ENCODE data around the gene GLIPR1L2. TPM values are rescaled to one million over a fixed set of nuclear protein-coding genes. Genes with fewer than 3 reads are reported as not detected.

GLIPR1L2 gene
- total and polyA plus RNA-seq, 2 of the 8 experiments (the other 6 are each of a cell fraction or from before 2014, with no cell fraction given), result 0.09 TPM; not detected in 1

GRCh38 chr12:75439930-75440329 is 49.0 kb downstream of the GLIPR1L2 start:
- no peak overlapping the region for H3K56ac ChIP-seq (replicated peaks; ENCODE audit: insufficient read length, low read depth, low read length)
- POLR2A ChIA-PET (ENCODE audit: partially characterized antibody), result no interaction called here
- H3K18ac ChIP-seq (ENCODE audit: extremely low read depth, low read length), result no peak overlapping the region
- no peaks in the 10 kb centered on the region for H4K20me1 ChIP-seq (replicated peaks in 1 of 2; ENCODE audit: control insufficient read depth in 1 of 2, insufficient read depth in 2 of 2, low read length in 2 of 2)
- H3K4ac ChIP-seq (replicated peaks; ENCODE audit: insufficient read length, low read depth, low read length), result no peak overlapping the region
- no peak overlapping the region for H4K91ac ChIP-seq (replicated peaks; ENCODE audit: insufficient read length, low read length)
- no peaks in the 10 kb centered on the region for H3K79me1 ChIP-seq (ENCODE audit: low read depth, low read length)
- H3K4me2 ChIP-seq (ENCODE audit: insufficient read depth in 1 of 2, low read depth in 2 of 2, low read length in 2 of 2), result no peak overlapping the region
- no peaks in the 10 kb centered on the region for H3K27me3 ChIP-seq (replicated peaks in 1 of 4; ENCODE audit: control insufficient read depth in 3 of 4, extremely low read depth in 1 of 4, insufficient read depth in 3 of 4, low read length in 3 of 4)
- CTCF ChIA-PET (ENCODE audit: partially characterized antibody), result interaction anchor here (0.9 kb wide), 1 partner anchor 99 kb away, joined by 4 read pairs; no protein-coding TSS in a partner anchor
- H3K4me3 ChIP-seq (ENCODE audit: extremely low read depth in 1 of 4, insufficient read depth in 2 of 4, low read depth in 3 of 4, low read length in 4 of 4), result no peak overlapping the region
- H3K9me3 ChIP-seq (ENCODE audit: insufficient read depth in 2 of 2, low read depth in 1 of 2, low read length in 1 of 2), result peaks cover 6 to 13% of the 10 kb centered on the region in 2 experiments; a peak in 3 of 4 replicates
- H2BK5ac ChIP-seq (ENCODE audit: low read depth, low read length), result no peak overlapping the region
- H2BK15ac ChIP-seq (ENCODE audit: low read length), result no peak overlapping the region
- no peak overlapping the region for H3K27ac ChIP-seq (ENCODE audit: low read depth, low read length)
- H3K36me3 ChIP-seq (ENCODE audit: control insufficient read depth in 2 of 4, insufficient read depth in 4 of 4, low read length in 3 of 4), result no peaks in the 10 kb centered on the region; a peak in 1 of 8 replicates
- no peak overlapping the region for H2AFZ ChIP-seq (ENCODE audit: low read length)
- no peak overlapping the region for H2BK12ac ChIP-seq (ENCODE audit: low read depth, low read length)
- DNase-seq (ENCODE audit: low read depth in 1 of 2, low spot score in 2 of 2), result no peak
- H2BK20ac ChIP-seq (ENCODE audit: low read length), result no peak overlapping the region
- H3K79me2 ChIP-seq (ENCODE audit: control insufficient read depth in 1 of 2, insufficient read depth in 2 of 2, low read length in 2 of 2), result no peaks in the 10 kb centered on the region
- no peak overlapping the region for H4K5ac ChIP-seq (ENCODE audit: insufficient read length, low read depth, low read length)
- no peak overlapping the region for H3K14ac ChIP-seq (ENCODE audit: insufficient read length)
- no peak overlapping the region for H3K9ac ChIP-seq (replicated peaks in 1 of 4; ENCODE audit: extremely low read depth in 1 of 4, low read depth in 3 of 4, low read length in 3 of 4)
- no peak for FAIRE-seq
- no peak overlapping the region for H4K8ac ChIP-seq (ENCODE audit: extremely low read depth, insufficient read depth, low read length)
- no peak overlapping the region for H2AK5ac ChIP-seq (ENCODE audit: low read depth, low read length)
- no peaks in the 10 kb centered on the region; the same call in 1 of the 2 replicates for H3K23me2 ChIP-seq (ENCODE audit: low read depth, low read length)
- H3K23ac ChIP-seq (ENCODE audit: insufficient read length), result no peak overlapping the region
- no peak overlapping the region for H2BK120ac ChIP-seq (replicated peaks; ENCODE audit: low read depth, low read length)
- H3K4me1 ChIP-seq (replicated peaks in 1 of 4; ENCODE audit: control insufficient read depth in 3 of 4, insufficient read depth in 4 of 4, low read length in 3 of 4), result no peaks in the 10 kb centered on the region
- TF ChIP-seq SAP30 (IDR thresholded peaks at IDR 0.05; ENCODE audit: insufficient read depth, insufficient replicate concordance, low read length) (no peak), SIN3A (conservative IDR thresholded peaks at IDR 0.05 in 1 of 2, IDR thresholded peaks at IDR 0.05 in 1 of 2; ENCODE audit: low read depth in 1 of 2, low read length in 2 of 2) (no peak), SP4 (IDR thresholded peaks at IDR 0.05; ENCODE audit: low read length) (no peak), KDM1A (IDR thresholded peaks at IDR 0.05; ENCODE audit: borderline replicate concordance, low read length) (no peak), TBP (IDR thresholded peaks at IDR 0.05; ENCODE audit: low read depth, low read length) (no peak), EZH2 (IDR thresholded peaks at IDR 0.05; ENCODE audit: low read depth, low read length, severe bottlenecking) (no peak), POLR2A (IDR thresholded peaks at IDR 0.05; ENCODE audit: control extremely low read depth in 1 of 2, low read depth in 2 of 2, low read length in 2 of 2) (no peak), RBBP5 (IDR thresholded peaks at IDR 0.05; ENCODE audit: borderline replicate concordance, low read depth, low read length) (no peak), MAFK (IDR thresholded peaks at IDR 0.05; ENCODE audit: low read depth, low read length) (no peak), HDAC6 (IDR thresholded peaks at IDR 0.05; ENCODE audit: low read depth, low read length) (no peak), CTBP2 (IDR thresholded peaks at IDR 0.05; ENCODE audit: borderline replicate concordance, insufficient read depth, insufficient read length, low read length) (no peak), GTF2F1 (IDR thresholded peaks at IDR 0.05; ENCODE audit: borderline replicate concordance, low read depth, low read length) (no peak), EP300 (IDR thresholded peaks at IDR 0.05; ENCODE audit: borderline replicate concordance in 1 of 2, low read depth in 2 of 2, low read length in 2 of 2) (no peak), JUND (IDR thresholded peaks at IDR 0.05; ENCODE audit: low read length) (no peak)

All from H1 (cell line).